Peyer's patch (tissue), 4 donors: ENCODE measurements around the gene CARMIL1.

Source experiments
- CTCF ChIP-seq, 6 experiments: fragments of 450-650 bp in 4 of 6; fragments of 200-600 bp in 2 of 6; sonication (generic) in 1 of 6; IDR thresholded peaks; one replicate each; pipeline ENCODE4 v1.5.1; 2017 to 2019; ENCODE audit warnings: antibody characterized with exemption in 6 of 6, mild to moderate bottlenecking in 3 of 6, moderate library complexity in 1 of 6
- POLR2A ChIP-seq, 2 donors: fragments of 450-650 bp; IDR thresholded peaks; one replicate each; pipeline ENCODE4 v1.5.1; 2017; ENCODE audit warnings: antibody characterized with exemption in 2 of 2, mild to moderate bottlenecking in 2 of 2, moderate library complexity in 2 of 2

GRCh38 chr6:25599516-25600085 lies 320.4 kb downstream of the CARMIL1 start:
- TF ChIP-seq CTCF (IDR thresholded peaks at IDR 0.05) (no peak), POLR2A (IDR thresholded peaks at IDR 0.05) (no peak)
